Aorta (tissue), 5 donors: ENCODE results near the gene STN1. TPM values are rescaled to one million over a fixed set of nuclear protein-coding genes. Genes with fewer than 3 reads are reported as not detected.

Source experiments
- ATAC-seq: fragments of 200-7000 bp; cut with Tn5 transposase; one replicate; pipeline ENCODE4 v1.9.1; 2022; ENCODE audit warnings: moderate library complexity; ENCODE audit not compliant: low FRiP score
- DNase-seq, 2 donors: peaks; one replicate each; pipeline ENCODE4 v3.0.0-alpha.2; 2020
- H3K27ac ChIP-seq, 2 donors: one replicate each; pipeline ENCODE4 v1.5.1; 2013; ENCODE audit warnings: low read length in 2 of 2, mild to moderate bottlenecking in 2 of 2, moderate library complexity in 2 of 2, control low read depth in 1 of 2, inconsistent platforms in 1 of 2, low read depth in 1 of 2
- H3K27me3 ChIP-seq, 2 donors: one replicate each; pipeline ENCODE4 v1.6.1; 2013; ENCODE audit warnings: control low read depth in 1 of 2, low read length in 1 of 2, mild to moderate bottlenecking in 1 of 2, moderate library complexity in 1 of 2; ENCODE audit not compliant: insufficient read depth in 2 of 2, control insufficient read depth in 1 of 2
- H3K36me3 ChIP-seq, 2 donors: one replicate each; pipeline ENCODE4 v1.6.1; 2013; ENCODE audit warnings: control low read depth in 1 of 2, low read length in 1 of 2, mild to moderate bottlenecking in 1 of 2; ENCODE audit not compliant: insufficient read depth in 2 of 2, control insufficient read depth in 1 of 2
- H3K4me1 ChIP-seq, 2 donors: one replicate each; pipeline ENCODE4 v1.6.1; 2013; ENCODE audit warnings: low read length in 2 of 2, control low read depth in 1 of 2, mild to moderate bottlenecking in 1 of 2, moderate library complexity in 1 of 2; ENCODE audit not compliant: insufficient read depth in 2 of 2, control insufficient read depth in 1 of 2
- H3K4me3 ChIP-seq, 2 donors: one replicate each; pipeline ENCODE4 v1.5.1; 2013; ENCODE audit warnings: low read length in 2 of 2, control low read depth in 1 of 2, mild to moderate bottlenecking in 1 of 2
- H3K9me3 ChIP-seq: one replicate; pipeline ENCODE4 v1.6.1; 2013; ENCODE audit warnings: mild to moderate bottlenecking, low read length; ENCODE audit not compliant: control insufficient read depth
- WGBS, 2 donors: extraction: QIAGEN DNeasy Blood & Tissue Kit; methylation state at CpG; one replicate each; pipeline ENCODE4 v1.1.7; 2013; 5-methylcytosine and 5-hydroxymethylcytosine counted together
- intact Hi-C, 2 donors: fragments of 100-400 bp; cut with DNase I; formaldehyde crosslinking; loops; one replicate each; pipeline versions ENCODE4 v1.14.2 to v1.15.0; 2022
- polyA plus RNA-seq, 2 donors: library from polyadenylated mRNA; stranded (reverse); fragments of 200-250 nt; gene quantifications; one replicate each; pipeline ENCODE4 v1.2.3, GENCODE V29; 2013
- total RNA-seq, 2 donors: library from RNA; stranded (reverse); fragmentation: NEBNext Ultra II Directional; extraction: Animal tissue kit (Norgen Biotek cat#: 25700); gene quantifications; one replicate each; pipeline ENCODE4 v1.2.1, GENCODE V29; 2021
- donor health status: healthy with polysubstance abuse.
- donor health status: Bipolar disorder and iron deficiency.
- donor health status: DM: no; HTN: no; CAD: no.
- donor health status: DM: no; HTN: no; CAD: no.
- donor health status: DM: yes; HTN: yes; CAD: no.

The STN1 gene
- total and polyA plus RNA-seq, 4 donors, result 16.9 to 24.2 (median 20.5) TPM

DNA sequence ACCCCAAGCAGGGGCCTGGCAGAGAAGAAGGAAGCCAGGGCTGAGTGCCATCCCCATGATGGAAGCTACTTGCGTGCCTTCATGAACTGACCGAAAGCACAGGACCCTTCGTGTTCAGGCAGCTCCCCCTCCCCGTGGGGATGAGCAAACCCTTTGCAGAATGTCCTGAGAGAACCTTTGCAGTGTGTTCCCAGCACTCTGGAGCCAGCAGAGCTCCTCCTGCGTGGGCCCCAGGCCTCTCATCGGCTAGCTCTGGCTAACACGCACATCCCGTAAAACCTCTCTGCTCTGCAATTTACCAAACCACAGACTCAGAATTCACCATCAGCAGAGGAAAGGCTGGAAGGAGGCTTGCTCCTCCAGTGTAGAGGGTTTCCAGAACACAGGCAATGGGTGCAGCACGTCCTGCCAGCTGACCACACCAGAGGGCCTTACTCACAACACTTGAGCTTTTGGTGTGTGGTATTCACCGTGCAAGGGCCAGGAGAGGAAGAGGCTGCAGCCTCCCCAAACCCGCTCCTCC, 65.7 kb downstream of the STN1 start:
- H3K4me1 ChIP-seq, result peaks cover 0 to 2% of the 10 kb centered on the region in 2 donors
- intact Hi-C loops, result loop anchor here (10.0 kb wide), 2 partner anchors 247 to 257 kb away; no protein-coding TSS in a partner anchor
- H3K4me3 ChIP-seq, result no peak overlapping the region
- no peaks in the 10 kb centered on the region for H3K9me3 ChIP-seq
- DNase-seq (no peak), ATAC-seq (no peak)
- 53% methylated on average over 11 of the region's 11 CpGs for WGBS, 2 donors
- no peaks in the 10 kb centered on the region for H3K27me3 ChIP-seq
- H3K36me3 ChIP-seq, result no peaks in the 10 kb centered on the region
- no peak overlapping the region for H3K27ac ChIP-seq

DNA sequence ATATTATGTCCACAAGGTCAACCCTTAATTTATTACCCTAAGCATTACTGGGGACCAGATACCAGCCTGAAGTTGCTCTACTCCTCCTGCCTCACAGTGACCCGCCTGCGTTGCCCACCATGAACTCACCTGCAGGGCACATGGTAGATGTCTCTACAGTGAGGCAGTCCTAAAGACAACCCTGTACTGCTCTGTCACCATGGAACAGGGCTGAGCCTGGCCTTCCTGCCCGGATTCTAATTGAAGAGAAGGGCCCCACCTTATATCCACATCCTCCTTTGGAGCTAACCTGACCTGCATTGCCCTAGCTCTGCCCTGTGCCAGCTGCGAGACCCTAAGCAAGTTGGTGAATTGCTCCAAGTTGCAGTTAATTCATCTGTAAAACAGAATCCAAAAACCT, 66.7 kb downstream of the STN1 start:
- Histone ChIP-seq H3K36me3 (no peaks in the 10 kb centered on the region), H3K27me3 (no peaks in the 10 kb centered on the region), H3K4me3 (no peak overlapping the region), H3K4me1 (peaks cover 0 to 2% of the 10 kb centered on the region in 2 donors), H3K27ac (no peak overlapping the region), H3K9me3 (no peaks in the 10 kb centered on the region)
- ATAC-seq (no peak), DNase-seq (no peak)
- intact Hi-C loops, result loop anchor here (10.0 kb wide), 2 partner anchors 246 to 256 kb away; no protein-coding TSS in a partner anchor
- 93 to 95% methylated on average over 4 of the region's 4 CpGs for WGBS, 2 donors

DNA sequence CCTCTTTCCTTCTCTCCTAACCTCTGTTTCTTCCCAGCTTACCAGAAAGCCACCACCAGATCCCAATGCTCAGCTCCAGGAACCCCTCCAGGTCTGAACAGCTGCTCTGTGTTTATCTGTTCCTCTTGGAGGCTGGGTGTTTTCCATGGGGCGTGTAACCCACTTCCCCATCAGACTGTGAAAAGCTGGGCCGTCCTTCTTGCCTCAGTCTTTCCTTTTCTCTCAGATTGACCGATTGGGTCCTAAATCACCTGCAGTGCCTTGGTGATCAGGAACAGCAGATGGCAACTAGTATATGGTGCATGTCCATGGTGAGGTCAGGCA, 67.5 kb downstream of the STN1 start:
- H3K36me3 ChIP-seq, result no peaks in the 10 kb centered on the region
- ATAC-seq, result no peak
- H3K9me3 ChIP-seq, result no peaks in the 10 kb centered on the region
- H3K4me1 ChIP-seq, result peaks cover 0 to 2% of the 10 kb centered on the region in 2 donors
- H3K27me3 ChIP-seq, result no peaks in the 10 kb centered on the region
- peak overlapping the region in 1 of 2 donors; percentile 4 for H3K27ac ChIP-seq
- no peak overlapping the region for H3K4me3 ChIP-seq
- WGBS, 2 donors, result 65 to 68% methylated on average over 3 of the region's 3 CpGs
- intact Hi-C loops, result loop anchor here (10.0 kb wide), 2 partner anchors 246 to 256 kb away; no protein-coding TSS in a partner anchor
- no peak for DNase-seq

DNA sequence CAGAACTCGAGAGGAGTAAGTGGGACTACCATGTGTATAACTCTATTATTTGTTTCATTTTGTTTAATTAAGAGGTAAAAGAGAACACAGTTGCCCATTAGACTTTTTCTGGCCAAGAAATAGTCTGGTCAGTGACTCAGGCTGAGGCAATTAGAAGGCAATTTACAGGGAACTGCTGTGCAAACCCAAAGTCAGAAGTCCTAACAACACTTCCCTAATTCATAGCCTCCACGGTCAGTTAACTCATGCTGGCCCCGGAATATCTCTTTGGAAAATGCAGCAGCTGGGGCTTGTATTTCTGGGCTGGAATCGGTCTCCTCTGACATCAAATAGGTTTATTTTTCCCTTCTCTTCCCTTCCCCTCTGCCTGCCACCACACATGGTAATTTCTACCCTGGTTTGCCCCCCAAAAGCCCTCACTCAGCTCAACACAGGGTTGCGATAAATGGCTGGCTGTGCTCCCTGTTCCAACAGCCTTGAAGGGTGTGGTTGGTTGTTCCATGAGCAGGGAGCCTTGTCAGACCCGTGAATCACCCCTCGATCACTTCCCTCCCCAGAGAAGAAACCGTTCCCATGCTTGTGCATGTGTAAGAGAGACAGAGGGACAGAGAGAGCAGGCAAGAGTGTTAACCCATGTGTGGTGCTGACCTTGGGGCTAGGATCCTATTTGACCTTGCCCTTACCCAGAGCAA, 68.0 kb downstream of the STN1 start:
- H3K9me3 ChIP-seq, result no peaks in the 10 kb centered on the region
- H3K27ac ChIP-seq, result peak overlapping the region in 1 of 2 donors; percentile 4
- H3K27me3 ChIP-seq, result no peaks in the 10 kb centered on the region
- peaks cover 0 to 2% of the 10 kb centered on the region in 2 donors for H3K4me1 ChIP-seq
- WGBS, 2 donors, result 26 to 41% methylated on average over 8 of the region's 8 CpGs
- DNase-seq (peak in 1 of 2 donors; percentile 67), ATAC-seq (peak; percentile 47)
- no peak overlapping the region for H3K4me3 ChIP-seq
- H3K36me3 ChIP-seq, result no peaks in the 10 kb centered on the region
- intact Hi-C loops, result loop anchor here (10.0 kb wide), 2 partner anchors 245 to 255 kb away; no protein-coding TSS in a partner anchor

DNA sequence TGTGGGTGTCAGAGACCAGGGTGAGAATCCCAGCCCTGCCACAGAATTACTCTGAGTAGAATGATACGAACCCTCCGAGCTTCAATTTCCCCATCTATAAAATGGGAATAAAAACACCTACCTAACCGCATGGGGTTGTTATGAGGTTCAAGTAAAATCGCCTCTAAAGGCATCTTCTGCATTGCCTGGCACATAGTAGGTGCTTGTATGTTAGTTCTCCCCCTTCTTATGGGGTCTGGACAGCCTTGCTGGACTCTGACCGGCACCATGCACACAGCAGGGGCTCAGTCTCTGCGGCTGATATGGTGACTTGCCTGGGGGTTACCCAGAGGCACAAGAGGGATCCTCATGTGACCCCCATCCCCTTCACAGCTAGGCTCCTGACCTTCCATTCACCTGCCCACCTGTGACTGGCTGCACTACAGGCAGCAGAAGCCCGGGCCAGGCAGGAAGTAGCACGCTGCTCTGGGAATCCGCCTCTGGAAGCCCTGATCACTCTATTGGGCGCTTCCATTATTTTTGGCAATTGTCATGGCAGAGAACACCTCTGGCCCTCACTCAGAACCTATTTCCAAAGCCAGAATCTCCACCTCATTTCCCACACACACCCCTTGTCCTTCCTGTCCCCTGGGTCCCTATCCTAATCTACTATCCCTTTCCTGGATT, 68.6 kb downstream of the STN1 start:
- H3K9me3 ChIP-seq, result no peaks in the 10 kb centered on the region
- H3K27me3 ChIP-seq, result no peaks in the 10 kb centered on the region
- WGBS, 2 donors, result 77 to 84% methylated on average over 9 to 10 of the region's 10 CpGs
- no peak for DNase-seq
- no peak overlapping the region for H3K4me3 ChIP-seq
- intact Hi-C loops, result no loop called here
- no peak overlapping the region for H3K27ac ChIP-seq
- no peaks in the 10 kb centered on the region for H3K36me3 ChIP-seq
- no peak for ATAC-seq
- peaks cover 0 to 2% of the 10 kb centered on the region in 2 donors for H3K4me1 ChIP-seq

DNA sequence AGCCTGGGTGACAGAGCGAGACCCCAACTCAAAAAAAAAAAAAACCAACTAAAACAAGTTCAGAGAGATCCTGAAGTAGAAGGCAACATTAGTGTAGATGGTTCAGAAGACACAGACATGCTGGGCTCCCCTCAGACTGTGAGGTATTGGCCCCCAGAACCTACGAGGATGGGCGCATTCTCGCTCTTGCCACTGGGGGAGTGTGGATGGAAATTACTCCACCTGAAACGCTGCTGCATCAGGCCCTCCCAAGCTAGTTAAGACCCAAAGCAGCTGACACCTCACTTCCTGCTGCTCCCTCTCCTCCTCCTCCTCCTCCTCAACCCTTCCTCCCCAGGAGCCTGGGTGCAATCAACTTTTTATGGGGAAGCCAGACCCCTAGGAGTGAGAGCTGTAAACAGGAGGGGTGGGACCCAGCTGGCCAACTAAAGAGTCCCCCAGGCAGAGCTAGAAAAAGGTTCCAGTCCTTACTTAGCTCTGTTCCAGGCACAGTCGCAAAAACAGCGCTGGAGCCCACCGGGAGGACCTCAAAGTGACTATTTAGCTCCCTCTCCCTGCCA, 70.0 kb downstream of the STN1 start:
- 75 to 83% methylated on average over 8 of the region's 8 CpGs for WGBS, 2 donors
- ATAC-seq, result no peak

DNA sequence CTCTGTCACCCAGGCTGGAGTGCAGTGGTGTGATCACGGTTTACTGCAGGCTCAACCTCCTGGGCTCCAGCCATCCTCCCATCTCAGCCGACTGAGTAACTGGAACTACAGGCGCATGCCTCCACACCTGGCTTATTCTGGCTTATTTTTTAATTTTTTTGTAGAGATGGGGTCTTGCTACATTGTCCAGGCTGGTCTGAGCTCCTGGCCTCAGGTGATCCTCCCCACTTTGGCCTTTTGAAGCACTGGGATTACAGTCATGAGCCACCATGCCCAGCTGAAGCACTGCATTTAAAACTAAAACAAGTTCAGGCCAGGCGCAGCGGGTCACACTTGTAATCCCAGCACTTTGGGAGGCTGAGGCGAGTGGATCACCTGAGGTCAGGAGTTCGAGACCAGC, 70.6 kb downstream of the STN1 start:
- H3K4me3 ChIP-seq, result no peak overlapping the region
- H3K27ac ChIP-seq, result no peak overlapping the region
- DNase-seq, result no peak
- H3K4me1 ChIP-seq, result peaks cover 4% of the 10 kb centered on the region in 2 donors
- intact Hi-C loops, result no loop called here
- H3K27me3 ChIP-seq, result no peaks in the 10 kb centered on the region
- H3K36me3 ChIP-seq, result no peaks in the 10 kb centered on the region
- no peak for ATAC-seq
- H3K9me3 ChIP-seq, result no peaks in the 10 kb centered on the region
- WGBS, 2 donors, result 80 to 91% methylated on average over 6 to 7 of the region's 7 CpGs

More for the DNA sequence above, 70.0 kb downstream of the STN1 start:
- Histone ChIP-seq H3K36me3 (no peaks in the 10 kb centered on the region), H3K4me3 (no peak overlapping the region), H3K27me3 (no peaks in the 10 kb centered on the region), H3K9me3 (no peaks in the 10 kb centered on the region), H3K27ac (no peak overlapping the region), H3K4me1 (peaks cover 4% of the 10 kb centered on the region in 2 donors)
- no peak for DNase-seq
- intact Hi-C loops, result no loop called here

DNA sequence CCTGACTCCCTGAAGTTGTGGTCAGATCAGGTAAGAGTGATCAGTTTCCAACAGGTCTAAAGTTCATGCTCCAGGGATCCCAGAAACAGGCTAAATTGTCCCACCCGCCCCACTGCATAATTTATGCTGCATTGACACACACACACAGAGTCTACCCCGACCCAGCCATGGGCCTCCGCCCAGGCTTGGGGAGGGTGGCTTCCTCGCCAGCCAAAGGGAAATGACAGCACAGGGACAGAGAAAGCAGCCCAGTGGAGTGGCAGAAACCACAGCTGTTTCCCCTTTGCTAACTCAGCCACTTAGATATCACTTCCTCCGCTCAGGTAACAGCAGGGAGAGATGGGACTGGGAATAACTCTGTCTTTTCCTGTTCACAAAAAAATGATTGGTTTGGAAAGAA, 72.0 kb downstream of the STN1 start:
- no peak overlapping the region for H3K4me3 ChIP-seq
- no peaks in the 10 kb centered on the region for H3K9me3 ChIP-seq
- no peaks in the 10 kb centered on the region for H3K36me3 ChIP-seq
- intact Hi-C loops, result no loop called here
- H3K27me3 ChIP-seq, result no peaks in the 10 kb centered on the region
- WGBS, 2 donors, result 83% methylated on average over 5 of the region's 5 CpGs
- H3K27ac ChIP-seq, result no peak overlapping the region
- DNase-seq, result peak in 1 of 2 donors; percentile 69
- no peak for ATAC-seq
- peaks cover 4% of the 10 kb centered on the region in 2 donors for H3K4me1 ChIP-seq
